GM19025 (cell line): Measurements from ENCODE around the gene CCNQ.
A peak's percentile ranks its signal among the peaks of the same experiment; 100 is the strongest.

Experiments used
- ATAC-seq: cut with Tn5 transposase; IDR thresholded peaks from one replicate; pipeline ENCODE4 v1.9.1; 2021; ENCODE audit warnings: mild to moderate bottlenecking, low read depth, moderate library complexity; ENCODE audit not compliant: unreplicated experiment

CCNQ gene

DNA sequence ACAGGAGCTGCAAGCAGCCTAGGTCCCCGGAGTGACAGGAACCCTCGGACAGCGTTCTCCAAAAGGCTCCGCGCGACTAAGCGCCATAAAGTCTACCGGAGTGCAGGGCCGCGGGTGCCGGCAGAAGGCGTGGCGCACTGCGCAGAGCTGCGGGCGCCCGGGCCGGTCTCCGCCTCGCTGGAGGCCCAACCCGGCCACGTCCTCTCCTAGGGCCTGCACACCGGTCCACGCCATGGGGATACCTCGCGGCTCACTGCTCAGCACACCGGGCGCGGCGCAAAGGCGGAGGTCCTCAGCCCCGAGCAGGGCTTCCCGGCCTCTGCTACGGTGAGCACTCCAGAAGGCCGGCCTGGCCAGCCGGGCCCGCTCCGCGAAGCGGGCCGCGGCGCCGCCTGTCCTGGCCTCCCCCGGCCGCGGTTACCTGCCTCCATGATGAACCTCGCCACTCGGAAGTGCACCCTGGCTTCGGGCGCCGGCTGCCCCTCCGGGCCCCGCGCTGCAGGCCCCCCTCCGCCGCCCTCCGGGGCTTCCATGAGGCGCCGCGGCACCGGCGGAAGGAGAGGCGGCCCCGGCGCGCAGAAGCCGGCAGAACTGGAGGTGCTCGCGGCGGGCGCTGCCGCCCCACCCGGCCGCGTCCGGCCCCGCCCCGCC, at the start of gene CCNQ:
TSS of gene CCNQ (minus strand) at position 599 of the 651 bp plus-strand sequence. CDS start at position 533, 66 bp downstream.
- peak; percentile 51 for ATAC-seq

DNA sequence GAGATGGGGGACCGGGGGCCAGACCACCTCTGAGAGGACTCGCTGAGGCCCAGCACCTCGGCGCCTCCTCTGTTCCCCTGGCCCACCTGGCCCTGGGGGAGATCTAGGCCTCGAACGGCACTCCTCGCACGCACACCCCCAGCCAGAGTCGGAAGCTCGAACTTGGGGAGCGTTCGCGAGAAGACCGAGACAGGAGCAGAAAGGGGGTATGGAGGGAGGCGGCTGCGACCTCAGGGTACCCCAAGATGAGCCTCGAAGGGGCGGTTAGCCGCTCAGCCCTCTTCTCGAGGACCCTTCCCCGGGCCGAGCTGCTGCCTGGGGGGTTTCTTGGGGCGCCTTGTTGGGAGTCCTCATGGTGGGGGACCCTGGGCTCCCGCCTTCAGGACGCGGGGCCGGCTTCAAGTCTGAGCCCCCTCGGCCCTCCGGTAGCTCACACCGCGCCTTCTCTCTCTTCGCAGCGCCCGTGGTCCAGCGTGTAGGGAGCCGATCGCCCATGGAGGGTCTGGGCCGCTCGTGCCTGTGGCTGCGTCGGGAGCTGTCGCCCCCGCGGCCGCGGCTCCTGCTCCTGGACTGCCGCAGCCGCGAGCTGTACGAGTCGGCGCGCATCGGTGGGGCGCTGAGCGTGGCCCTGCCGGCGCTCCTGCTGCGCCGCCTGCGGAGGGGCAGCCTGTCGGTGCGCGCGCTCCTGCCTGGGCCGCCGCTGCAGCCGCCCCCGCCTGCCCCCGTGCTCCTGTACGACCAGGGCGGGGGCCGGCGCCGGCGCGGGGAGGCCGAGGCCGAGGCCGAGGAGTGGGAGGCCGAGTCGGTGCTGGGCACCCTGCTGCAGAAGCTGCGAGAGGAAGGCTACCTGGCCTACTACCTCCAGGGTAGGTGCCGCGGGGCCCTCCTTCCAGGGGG, 48.8 kb upstream of the CCNQ start:
- ATAC-seq: no peak

DNA sequence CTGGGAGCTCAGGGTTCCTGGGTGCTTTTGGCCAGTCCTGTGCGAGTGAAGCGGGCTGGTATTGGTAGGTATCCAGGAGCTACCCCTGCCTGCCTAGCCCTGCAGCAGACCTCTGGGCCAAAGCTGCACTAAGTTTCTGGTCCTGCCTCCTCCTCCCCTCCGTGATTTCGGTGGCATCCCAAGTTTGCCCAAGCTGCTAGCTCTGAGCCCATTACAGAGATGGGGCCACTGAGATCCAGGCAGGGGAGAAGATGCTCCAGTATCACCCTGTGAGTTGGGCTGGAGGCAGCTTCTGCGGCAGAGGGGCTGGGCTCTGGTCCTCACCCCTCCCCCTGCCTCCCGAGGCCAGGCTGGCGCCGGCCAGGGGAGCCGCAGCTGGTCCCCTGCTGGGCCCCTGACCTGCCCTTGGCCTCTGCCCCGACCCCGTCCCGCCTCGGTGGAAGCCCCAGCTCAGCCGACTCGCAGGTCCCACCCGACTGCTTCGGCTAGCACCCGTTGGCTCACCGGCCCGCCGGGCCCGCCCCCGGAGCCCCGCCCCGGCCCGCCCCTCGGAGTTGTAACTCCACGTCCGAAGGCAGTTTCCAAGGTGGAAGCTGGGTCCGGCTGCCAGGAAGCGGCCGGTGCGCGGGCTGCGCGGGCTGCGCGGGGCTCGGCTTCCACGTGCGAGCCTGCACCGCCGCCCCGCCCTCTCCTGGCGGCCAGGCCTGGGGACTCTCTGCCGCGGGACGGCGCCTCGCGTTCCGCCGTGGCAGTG, 47.9 kb upstream of the CCNQ start, which contains the start of gene DUSP9:
TSS of gene DUSP9 (plus strand) at position 584 of the 754 bp plus-strand sequence. CDS start 751 bp downstream, outside the sequence.
- ATAC-seq: no peak

DNA sequence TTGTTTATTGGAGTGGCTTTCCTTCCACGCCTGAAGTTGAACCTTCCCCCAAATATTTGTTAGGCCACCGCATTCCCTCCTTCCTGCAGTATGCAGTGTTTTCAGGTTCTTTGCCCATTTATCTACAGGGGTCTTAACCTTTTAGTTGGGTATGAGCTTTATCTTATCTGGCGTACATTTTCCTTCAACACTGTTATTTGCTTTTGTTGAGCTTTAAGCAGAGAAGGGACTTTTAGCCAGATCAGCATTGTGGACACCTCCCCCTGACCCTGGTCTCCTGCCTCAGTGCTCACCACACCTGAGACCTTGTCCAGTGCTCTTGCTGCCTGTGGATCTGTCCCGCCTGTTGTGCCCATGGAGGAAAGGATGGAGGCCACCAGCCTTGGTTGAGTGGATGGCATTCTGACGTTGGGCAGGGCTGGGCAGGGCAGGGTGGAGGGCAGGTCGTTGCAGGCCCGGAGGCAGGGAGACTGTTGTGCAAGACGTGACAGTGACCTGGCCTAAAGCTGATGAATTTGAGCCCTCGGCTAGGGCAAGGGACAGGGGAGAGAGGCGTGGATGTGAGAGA, 47.1 kb upstream of the CCNQ start:
- ATAC-seq: no peak

DNA sequence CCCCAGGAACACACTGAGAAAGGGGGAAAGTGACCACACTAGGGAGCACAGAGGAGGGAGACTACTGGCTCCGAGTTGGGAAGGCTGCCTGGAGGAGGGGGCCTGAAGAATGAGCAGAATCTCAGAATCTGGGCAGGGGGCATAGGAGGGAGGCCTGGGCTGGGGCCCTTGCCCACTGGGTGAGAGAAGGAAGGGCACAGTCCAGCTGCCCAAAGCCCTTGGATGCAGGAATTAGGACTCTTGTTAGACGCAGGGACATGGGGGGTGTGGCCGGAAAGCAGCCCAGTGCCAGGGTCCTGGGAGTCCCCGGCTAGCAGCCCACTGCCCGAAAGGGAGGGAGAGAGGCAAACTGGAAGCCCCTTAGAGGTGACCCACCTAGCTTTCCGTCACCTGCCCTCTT, 46.2 kb upstream of the CCNQ start:
- no peak for ATAC-seq

DNA sequence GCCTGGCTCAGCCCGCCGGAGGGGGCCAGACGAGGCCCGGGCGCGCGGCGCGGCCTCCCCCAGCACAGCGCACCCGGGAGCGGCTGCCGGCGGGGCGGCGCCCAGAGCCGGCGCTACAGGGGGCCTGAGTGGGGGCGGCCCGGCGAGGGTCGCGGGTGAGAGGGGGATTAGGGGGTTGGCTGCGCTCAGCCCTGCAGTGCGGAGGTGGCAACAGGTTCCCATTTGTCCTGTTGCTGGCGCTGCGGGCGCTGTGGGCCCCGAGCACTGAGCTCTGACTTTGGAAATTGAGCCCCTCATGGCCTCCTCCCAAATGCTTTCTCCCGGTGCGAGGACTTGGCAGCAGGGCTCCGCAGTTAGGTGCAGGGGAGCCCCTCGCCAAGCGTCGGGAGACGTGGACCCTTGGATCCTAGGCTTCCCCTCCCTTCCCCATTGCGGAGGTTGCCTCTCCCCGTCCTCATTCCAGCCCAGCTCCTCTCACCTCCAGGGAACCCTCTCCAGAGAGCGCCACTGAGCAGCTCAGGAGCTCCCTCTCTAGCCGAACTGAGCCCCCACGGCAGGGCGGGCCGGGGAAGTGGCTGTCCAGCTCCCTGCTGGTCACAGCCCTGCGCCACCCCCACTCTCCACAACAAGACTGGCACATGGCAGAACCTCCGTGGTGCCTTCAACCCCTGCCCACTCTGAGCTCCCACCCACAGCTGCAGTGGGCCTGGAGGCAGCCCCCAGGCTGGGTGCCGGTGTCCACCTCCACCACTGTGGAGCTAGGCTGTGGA, 45.6 kb upstream of the CCNQ start:
- ATAC-seq: no peak

DNA sequence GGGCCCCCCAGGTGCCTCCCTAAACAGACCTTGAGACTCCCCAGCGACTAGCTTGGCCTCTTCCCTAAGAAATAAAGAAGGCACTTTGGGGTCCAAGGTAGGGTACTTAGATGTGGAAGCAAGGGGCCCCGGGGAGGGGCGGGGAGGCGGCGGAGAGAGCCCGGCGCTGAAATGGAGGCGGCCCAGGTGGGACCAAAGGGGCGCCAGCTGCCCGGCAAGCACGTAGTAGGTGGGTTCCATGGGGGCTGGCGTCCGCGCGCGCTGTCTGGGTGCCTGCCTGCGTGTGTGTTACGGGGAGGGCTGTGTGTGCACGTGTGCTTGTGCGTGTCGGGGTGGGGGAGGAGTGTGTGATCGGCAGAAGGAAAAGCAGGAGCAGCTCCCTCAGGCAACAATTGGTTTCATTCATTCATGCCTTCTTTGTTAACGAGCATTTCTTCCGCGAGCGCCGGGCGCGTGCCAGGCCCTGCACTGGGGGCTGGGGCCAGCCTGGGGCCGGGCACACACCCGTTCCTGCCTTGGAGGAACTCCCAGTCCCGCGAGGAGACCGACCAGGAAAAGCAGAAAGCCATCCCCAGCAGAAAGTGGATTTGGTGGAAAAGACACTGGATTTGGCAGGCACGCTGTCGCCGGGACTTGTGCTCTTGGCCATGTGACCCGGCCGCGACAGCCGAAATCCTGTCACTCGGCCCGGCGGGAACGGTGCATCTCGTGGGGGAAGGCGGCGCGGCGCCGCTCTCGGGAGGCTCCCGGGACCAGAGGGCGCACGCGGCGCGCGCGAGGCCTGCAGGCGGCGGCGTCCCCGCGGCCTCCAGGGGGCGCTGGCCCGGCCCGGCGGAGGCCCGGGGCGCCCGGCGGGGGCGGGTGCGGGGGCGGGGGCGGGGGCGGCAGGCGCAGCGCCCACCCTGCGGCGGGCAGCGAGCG, 44.8 kb upstream of the CCNQ start:
- ATAC-seq: no peak

DNA sequence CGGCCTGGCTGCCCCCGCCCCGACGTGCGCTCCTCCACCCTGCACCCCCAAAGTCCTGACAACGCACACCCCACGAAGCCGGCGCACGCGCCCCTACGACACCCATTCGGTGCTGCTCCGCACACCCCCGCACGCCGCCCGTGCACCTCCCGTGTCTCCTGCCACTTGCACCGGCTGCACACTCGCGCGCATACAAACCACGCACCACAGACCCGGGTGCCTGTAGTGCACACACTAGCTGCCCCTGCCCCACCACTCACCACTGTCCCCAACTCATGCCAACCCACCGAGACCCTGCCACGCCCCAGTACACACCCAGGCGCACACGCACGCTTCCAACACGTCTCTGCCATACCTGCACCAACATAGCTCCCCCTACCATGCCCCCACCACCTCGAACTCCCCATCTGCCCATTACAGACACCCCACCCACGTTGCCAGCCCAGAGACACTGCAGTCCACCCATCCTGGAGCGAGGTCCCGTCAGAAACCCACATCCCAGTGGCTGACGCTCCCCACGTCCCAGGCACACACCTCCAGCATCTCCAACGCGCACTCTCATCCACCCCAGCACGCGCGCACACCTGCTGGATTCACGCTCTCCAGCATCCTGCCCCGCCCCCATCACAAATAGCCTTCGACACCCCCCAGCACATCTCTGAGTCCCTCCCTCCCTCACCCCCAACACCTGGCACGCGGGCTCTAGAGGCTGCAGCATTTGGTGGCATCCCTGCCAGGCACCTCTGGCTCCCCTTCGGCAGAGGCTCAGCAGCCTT, 43.9 kb upstream of the CCNQ start:
- no peak for ATAC-seq

DNA sequence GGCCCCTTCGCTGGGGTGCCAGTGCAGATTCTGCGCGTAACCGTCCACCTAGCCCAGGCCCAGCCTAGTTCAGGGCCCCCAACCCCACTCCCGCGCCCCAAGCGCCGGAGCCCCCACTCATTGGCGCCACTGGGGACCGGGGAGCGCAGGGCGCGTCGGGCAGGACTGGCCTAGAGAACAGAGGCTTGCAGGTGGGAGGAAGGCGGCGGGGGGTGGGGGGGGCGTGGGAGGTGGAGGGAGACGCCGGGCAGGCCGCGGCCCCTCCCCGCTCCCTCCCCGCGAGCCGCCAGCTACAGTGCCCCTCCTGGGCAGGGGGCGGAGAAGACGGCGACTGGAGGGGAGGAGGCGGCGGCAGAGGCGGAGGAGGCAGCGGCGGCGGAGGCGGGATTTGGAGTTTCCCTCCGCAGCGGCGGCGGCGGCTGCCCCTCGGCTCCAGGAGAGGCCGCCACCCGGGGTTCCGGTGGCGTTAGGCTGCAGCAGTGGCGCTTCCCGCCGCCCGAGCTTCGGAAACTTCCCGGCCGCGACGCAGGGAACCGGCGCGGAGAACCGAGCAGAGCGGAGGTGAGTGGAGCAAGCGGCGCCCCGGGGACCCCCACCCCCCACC, 43.2 kb upstream of the CCNQ start:
- ATAC-seq: no peak

DNA sequence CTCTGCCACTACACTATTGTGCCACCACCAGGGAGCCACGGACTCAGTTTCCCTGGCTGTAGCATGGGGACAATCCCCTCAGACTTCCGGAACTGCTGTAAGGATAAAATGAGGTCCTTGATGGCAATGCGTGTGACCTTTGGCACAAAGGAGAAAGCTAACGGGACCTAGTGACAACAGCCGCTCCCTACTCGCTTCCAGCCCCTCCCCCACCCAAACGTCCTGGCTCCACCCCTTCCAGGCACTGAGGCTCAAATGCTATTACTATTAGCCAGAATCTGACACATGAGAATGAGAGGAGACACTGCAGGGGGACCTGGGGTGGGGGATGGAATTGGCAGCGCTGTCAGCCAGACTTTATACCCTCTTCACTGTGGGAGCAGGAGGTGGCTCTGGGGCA, 42.7 kb upstream of the CCNQ start:
- no peak for ATAC-seq

DNA sequence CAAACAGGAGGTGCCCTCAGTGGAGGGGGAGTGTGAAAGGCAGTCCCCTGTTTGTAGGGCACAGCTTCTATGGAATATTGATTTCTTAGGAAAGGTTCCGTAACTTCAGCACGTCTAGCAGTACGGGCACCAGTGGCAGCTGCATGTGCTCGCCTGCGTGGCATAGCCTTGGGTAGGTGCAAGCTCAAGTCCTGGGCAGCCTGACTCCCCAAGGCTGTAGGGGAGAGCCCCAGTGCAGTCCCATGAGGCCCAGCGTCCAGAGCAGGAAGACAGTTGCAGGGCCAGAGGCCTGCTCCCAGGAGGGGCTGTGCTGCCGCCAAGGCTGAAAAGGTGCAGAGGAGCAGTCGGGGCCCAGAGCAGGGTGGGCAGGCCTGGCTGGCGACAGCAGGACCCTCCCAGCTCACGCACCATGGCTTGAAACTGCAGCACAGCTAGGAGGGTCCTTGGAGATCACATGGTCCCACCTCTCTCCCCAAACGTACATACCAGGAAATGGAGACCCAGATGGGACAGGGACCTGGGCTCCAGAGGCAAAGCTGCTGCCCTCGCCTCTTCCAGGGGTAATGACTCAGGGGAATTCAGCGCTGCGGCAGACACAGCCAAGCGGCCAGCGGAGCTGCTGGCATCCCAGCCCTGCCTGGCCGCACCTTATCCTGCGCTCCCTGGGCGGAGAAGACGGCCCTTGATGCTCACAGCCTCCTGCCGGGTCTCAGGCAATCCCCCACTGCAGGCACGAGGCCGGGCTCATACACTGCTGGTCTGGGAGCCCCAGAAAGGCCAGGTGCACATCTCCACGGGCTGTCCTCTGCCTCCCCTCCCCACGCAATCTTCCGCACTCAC, 42.0 kb upstream of the CCNQ start:
- no peak for ATAC-seq

DNA sequence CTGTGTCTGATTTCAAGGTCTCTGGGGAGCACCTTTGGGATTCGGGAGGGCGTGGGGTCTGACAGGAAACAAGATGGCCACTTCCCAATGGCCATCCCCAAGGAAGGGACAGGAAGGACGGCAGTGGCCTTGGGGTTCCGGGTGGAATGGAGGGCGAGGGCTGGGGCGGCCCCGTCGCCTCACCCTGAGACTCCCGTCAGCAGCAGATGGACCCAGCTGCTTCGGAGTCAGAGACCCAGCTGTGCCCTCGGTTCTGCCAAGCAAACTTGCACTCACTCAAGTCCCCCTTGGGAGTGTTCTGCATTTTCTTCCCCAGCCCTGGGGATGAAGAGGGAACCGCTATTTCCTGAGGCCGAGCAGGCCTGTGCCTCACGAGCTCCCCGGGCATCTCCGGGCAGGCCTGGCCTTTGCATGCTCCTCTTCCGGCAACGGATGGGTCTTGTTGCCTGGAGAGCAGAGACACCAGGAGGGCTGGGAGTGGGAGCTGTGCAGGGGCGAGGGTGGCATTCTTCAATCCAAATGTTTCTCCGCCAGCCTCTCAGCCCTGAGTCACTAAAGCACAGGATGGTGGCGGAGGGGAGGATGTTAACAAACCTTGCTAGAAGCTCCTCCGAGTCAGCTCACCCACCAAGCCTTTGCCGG, 41.2 kb upstream of the CCNQ start:
- no peak for ATAC-seq

DNA sequence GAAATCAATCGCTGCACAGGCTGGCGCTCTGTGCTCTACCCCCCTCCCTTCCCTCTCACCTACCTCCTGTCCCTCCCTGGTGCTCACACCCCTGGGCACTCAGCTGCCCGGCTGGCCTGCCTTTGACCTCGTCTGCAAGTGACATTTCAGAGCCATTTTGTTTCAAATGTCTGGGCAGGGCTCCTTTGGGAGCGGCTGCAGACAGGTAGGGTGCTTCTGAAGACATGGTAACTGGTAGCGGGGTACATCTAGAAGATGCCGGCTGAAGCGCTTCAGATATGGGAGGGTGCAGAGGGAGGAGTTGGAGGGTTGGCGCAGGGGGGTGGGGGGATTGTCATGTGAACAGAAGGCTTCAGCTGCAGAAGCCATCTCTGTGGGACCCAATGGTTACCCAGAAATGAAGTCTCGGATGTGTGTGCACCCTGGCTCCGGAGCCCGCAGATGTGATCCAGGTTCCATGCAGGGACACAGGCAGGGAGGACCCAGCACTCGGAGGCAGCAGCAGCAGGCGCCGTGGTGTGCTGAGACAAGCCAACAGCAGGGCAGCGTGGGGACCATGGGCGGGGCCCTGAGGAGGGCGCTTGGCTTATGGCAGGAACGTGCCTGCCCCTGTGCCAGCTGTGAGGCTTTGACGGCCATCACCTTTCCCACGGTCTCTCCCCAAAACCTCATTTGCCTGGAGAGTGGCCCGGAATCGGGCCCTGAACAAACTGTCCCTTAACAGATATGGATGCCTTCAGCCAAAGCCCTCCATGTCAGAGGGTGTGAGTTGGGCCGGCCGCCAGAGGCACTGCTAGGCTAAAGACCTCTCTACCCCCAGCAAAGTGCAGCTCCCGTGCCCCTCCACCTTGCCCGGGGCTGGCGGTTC, 40.5 kb upstream of the CCNQ start:
- no peak for ATAC-seq

DNA sequence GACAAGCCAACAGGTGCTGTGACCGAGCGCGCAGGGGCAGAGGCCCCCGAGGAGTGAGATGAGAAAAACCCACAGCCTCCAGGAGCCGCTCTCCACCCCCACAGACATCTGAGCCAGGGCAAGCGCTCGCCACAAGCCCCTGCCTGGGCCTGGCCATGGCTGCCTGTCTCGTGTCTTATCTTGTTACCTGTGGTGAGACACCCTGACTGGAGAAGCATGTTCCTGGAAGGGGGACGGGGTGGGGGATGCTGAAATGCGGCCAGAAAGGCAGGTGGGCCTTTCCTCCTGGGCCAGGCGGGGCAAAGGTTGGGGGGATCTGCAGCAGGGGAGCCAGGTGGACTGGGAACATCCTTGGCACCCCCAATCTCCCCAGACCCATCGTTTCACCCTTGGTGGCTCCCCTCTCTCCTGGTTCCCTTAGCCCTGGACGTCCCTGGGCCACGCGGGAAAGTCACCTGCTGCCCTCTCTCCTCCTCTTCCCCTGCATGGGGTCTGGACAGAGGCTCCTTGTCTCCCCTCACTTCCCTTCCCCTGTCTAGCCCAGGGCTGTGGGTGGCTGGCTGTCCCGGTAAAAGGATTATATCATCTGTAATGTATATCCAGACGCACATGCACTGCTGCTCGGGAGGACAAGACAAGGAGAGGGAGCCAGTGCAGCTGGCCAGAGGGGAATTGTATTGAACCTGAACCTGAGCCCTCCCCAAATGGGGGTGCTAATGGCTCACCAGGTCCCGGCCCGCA, 39.7 kb upstream of the CCNQ start:
- no peak for ATAC-seq

DNA sequence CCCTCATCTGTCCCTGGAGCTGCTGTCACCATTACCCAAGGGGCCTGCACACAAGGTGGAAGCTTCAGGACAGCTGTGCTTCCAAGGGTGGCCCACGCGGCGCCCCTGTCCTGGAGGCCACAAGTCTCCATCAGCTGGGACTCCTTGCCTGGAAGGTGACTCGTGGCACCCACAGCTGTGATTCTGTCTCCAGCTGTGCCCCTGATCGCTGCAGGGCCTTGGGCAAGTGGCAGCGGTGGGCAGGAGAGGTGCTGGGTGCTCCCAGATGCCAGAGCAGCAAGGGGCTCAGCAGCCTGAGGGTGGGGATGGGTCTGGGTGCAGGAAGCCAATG, 39.1 kb upstream of the CCNQ start:
- ATAC-seq: no peak
